IgD-negative memory B cell (primary cell): ENCODE data around the gene PLPP4. TPM values are rescaled to one million over a fixed set of nuclear protein-coding genes. Genes with fewer than 3 reads are reported as not detected.

Experiments used
- H3K27ac Mint-ChIP-seq, 3 donors: one replicate each; pipeline ENCODE4 v1.8.0; 2020 to 2022; ENCODE audit warnings: mild to moderate bottlenecking in 3 of 3, mixed read lengths in 3 of 3, moderate library complexity in 1 of 3
- H3K27me3 Mint-ChIP-seq: one replicate; pipeline ENCODE4 v1.8.0; 2021; ENCODE audit warnings: mixed read lengths
- H3K36me3 Mint-ChIP-seq: one replicate; pipeline ENCODE4 v1.8.0; 2020; ENCODE audit warnings: mild to moderate bottlenecking, mixed read lengths
- H3K4me1 Mint-ChIP-seq, 3 donors: one replicate each; pipeline ENCODE4 v1.8.0; 2020 to 2022; ENCODE audit warnings: mixed read lengths in 3 of 3, mild to moderate bottlenecking in 1 of 3
- H3K4me3 Mint-ChIP-seq, 4 donors: one replicate each; pipeline ENCODE4 v1.8.0; 2020 to 2022; ENCODE audit warnings: mild to moderate bottlenecking in 4 of 4, mixed read lengths in 4 of 4, moderate library complexity in 3 of 4
- H3K9me3 Mint-ChIP-seq, 3 donors: one replicate each; pipeline ENCODE4 v1.8.0; 2020 to 2021; ENCODE audit warnings: mixed read lengths in 3 of 3, mild to moderate bottlenecking in 1 of 3
- polyA plus RNA-seq: library from polyadenylated mRNA; unstranded; fragments of 300-500 nt; fragmentation: Illumina TruSeq; gene quantifications from one replicate; pipeline ENCODE4 v1.2.3, GENCODE V29; 2021

PLPP4 gene
- polyA plus RNA-seq, 1 donor from 2014 or later = not detected

DNA sequence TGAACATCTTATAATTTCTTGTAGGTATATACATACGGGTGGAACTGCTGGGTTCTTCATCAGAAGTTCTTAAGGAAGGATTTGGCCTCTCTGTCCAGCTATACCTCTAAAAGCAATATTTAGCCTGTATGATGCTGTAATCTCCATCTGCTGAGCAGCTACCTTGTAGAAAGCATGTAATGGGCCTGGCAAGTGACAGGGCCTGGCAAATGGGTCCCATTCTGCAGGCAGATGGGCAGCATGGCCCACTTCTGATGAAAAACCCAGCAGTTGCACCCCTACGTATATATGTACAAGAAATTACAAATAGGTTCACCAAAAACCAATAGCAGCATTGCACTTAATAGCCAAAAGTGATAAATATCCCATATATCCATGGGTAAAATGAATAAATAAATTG, 9.0 kb downstream of the PLPP4 start:
- H3K4me1 Mint-ChIP-seq = no peaks in the 10 kb centered on the region
- H3K9me3 Mint-ChIP-seq = peaks cover 0 to 6% (median 4%) of the 10 kb centered on the region in 3 donors
- peaks cover 3% of the 10 kb centered on the region for H3K27me3 Mint-ChIP-seq
- no peak overlapping the region for H3K4me3 Mint-ChIP-seq
- no peak overlapping the region for H3K27ac Mint-ChIP-seq
- no peaks in the 10 kb centered on the region for H3K36me3 Mint-ChIP-seq

DNA sequence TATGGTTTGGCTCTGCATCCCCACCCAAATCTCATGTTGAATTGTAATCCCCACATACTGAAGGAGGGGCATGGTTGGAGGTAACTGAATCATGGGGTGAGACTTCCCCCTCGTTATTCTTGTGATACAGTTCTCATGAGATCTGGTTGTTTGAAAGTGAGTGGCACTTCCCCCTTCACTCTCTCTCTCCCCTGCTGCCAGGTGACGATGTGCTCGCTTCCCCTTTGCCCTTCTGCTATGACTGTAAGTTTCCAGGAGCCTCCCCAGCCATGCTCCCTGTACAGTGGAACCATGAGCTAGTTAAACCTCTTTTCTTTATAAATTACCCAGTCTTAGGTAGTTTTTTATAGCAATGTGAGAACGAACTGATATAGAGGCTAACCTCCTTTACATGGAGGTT, 16.6 kb downstream of the PLPP4 start:
- no peak overlapping the region for H3K4me3 Mint-ChIP-seq
- H3K36me3 Mint-ChIP-seq = peaks cover 2% of the 10 kb centered on the region
- H3K27ac Mint-ChIP-seq = no peak overlapping the region
- peaks cover 4 to 10% (median 9%) of the 10 kb centered on the region in 3 donors for H3K9me3 Mint-ChIP-seq
- peaks cover 4% of the 10 kb centered on the region for H3K27me3 Mint-ChIP-seq
- no peaks in the 10 kb centered on the region for H3K4me1 Mint-ChIP-seq

DNA sequence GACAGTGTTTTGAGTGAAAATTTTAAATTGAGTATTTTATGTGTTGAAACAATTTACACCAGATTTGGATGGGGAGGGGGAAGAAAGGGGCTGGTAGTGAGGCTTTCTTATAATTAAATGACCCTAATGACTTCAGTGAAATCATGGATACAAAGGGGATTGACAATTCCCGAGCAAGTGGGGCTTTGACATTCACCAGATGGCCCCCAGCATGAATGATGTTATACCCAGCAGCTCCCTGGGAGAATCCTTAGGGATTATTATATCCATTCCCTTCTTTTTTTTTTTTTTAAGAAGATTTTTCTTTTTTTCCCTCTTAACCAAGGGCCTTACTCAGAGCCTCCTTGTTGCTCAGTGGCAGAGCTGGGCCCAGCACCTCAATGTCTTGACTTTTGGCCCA, 17.9 kb downstream of the PLPP4 start:
- Mint-ChIP-seq H3K9me3 (peaks cover 4 to 10% (median 6%) of the 10 kb centered on the region in 3 donors), H3K27ac (no peak overlapping the region), H3K36me3 (peaks cover 2% of the 10 kb centered on the region), H3K4me3 (no peak overlapping the region), H3K27me3 (peaks cover 4% of the 10 kb centered on the region), H3K4me1 (no peaks in the 10 kb centered on the region)

DNA sequence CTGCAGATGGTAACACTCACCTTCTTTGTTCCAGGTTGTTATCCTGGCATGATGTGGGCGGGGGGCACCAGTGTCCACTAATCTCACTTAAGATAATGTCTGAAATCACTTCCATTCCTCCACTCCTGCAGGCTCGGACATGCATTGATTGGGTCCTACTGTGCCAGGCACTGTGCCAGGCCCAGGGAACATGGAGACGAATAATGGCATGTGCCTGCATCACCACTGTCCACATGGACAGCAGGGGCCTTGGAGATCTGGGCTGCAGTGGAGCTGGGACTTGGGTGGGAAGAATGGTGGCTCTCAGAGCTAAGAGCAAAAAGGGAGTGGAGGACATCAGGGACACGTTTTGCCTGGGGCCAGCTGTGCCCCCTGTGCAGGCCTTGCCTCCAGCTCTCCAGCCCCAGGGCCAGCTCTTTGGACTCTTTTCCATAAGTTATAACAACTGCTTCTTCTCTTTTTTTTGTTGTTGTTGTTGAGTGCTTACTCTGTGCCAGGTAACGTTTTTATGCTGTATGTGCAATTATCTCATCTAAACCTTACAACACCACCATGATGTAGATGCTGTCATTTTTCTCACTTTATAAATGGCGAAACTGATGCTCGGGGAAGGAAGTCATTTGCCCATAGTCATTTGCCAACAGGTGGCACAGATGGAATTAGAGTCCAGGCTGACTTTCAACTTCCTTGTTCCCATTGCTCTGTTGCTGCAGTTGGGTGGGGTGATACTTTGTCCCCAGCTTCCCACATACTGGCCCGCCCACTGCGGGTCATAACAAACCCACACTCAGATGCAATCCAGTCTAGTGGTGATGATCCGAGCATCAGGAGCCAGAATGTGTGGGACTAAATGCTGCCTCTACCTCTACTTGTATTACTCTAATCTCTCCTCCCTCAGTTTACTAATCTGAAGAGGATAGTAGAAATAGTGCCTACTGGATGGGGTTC, 19.1 kb downstream of the PLPP4 start:
- Mint-ChIP-seq H3K27me3 (peaks cover 4% of the 10 kb centered on the region), H3K36me3 (peaks cover 2% of the 10 kb centered on the region), H3K27ac (no peak overlapping the region), H3K9me3 (peaks cover 4 to 10% (median 5%) of the 10 kb centered on the region in 3 donors), H3K4me3 (no peak overlapping the region), H3K4me1 (no peaks in the 10 kb centered on the region)

DNA sequence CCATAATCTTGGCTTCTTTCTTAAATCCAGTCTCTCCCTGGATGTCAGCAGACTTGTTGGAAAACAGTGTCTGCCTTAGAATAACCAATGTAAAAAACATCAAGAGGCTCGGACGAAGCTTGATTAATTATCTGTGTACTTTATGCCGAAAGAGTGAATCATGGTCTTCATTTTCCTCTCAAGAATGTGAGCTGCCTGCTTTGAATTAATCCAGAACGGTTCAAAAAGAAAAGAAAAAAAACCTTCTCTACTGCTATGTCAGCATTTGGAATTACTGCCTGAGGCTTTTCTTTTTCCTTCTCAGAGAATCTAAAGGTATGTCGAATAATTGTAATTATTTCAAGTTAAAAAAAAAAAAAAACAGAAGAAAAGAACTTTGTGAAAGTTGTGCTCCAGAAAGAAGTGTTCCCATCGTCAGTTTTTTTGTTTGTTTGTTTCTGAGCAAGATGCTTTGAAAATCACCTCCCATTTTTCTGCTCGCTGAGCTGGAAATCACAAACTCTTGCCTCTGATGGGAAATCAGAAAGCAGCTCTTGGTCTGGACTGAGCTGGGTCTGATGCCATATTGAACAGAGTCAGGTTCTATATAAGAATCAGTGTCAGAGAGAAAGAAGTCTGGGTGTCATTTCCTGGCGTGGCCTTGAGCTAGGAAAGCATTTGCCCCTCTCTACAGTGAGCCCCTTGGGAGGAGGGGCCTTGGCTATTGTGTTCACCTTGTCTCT, 20.2 kb downstream of the PLPP4 start:
- peaks cover 4 to 13% (median 6%) of the 10 kb centered on the region in 3 donors for H3K9me3 Mint-ChIP-seq
- peaks cover 2% of the 10 kb centered on the region for H3K36me3 Mint-ChIP-seq
- H3K4me3 Mint-ChIP-seq = no peak overlapping the region
- no peak overlapping the region for H3K27ac Mint-ChIP-seq
- H3K4me1 Mint-ChIP-seq = no peaks in the 10 kb centered on the region
- peaks cover 6% of the 10 kb centered on the region for H3K27me3 Mint-ChIP-seq

DNA sequence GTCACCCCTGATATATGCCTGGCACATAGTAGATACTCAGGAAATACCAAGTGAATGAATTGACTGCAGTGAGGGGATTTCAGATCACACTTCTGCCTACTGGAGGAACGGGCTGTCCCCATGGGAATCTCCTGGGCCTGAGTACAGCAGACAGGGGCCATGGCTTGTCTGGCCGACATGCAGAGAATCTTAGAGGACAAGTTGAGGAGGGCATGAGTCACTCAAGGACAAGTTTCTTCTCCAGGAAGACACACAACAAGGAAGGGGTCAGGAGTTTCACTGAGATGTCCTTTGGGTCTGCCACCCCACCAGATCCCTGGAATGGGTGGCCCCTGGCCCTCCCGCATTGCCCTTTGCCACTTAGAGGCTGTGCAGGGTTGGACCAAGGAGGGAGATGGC, 20.7 kb downstream of the PLPP4 start:
- no peak overlapping the region for H3K4me3 Mint-ChIP-seq
- H3K27ac Mint-ChIP-seq = no peak overlapping the region
- H3K4me1 Mint-ChIP-seq = no peaks in the 10 kb centered on the region
- H3K9me3 Mint-ChIP-seq = peaks cover 4 to 13% (median 4%) of the 10 kb centered on the region in 3 donors
- peaks cover 2% of the 10 kb centered on the region for H3K36me3 Mint-ChIP-seq
- peaks cover 6% of the 10 kb centered on the region for H3K27me3 Mint-ChIP-seq

DNA sequence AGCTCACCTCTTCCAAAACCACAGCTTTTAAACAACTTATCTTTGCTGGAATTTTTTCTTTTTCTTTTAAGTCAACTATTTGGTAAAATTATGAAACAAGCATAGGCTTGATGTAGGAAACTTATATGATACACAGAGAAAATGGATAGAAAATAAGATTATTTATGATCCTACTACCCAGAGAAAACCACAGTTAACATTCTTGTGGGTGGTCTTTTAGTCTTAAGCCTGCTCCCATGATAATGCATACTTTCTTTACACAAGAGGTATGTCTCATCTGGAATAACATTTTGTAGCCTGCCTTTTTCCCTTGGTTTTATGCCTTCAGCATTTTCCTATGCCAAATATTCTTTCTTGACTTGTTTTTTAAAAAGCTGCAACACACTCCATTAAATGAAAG, 21.4 kb downstream of the PLPP4 start:
- H3K4me1 Mint-ChIP-seq = no peaks in the 10 kb centered on the region
- no peak overlapping the region for H3K4me3 Mint-ChIP-seq
- peaks cover 2% of the 10 kb centered on the region for H3K36me3 Mint-ChIP-seq
- H3K27me3 Mint-ChIP-seq = peaks cover 6% of the 10 kb centered on the region
- no peak overlapping the region for H3K27ac Mint-ChIP-seq
- peaks cover 2 to 13% (median 4%) of the 10 kb centered on the region in 3 donors for H3K9me3 Mint-ChIP-seq

DNA sequence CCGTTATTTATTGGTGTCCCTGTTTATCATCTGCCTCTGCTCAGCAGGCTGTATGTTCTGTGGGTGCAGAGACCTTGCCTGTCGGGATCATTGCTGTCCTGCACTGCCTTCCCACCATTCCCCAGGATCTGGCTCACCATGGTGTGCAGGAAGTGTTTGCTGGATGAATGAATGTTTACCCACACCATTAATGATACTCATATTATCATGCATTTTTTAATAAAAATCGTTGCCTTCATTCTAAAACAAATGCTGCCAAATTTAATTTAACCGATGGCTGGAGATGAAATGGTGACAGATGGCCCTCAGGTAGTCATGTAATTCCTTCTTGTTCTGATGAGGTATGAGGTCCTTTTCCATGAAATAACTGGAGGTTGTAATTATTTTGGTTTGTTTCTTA, 22.5 kb downstream of the PLPP4 start:
- Mint-ChIP-seq H3K27ac (no peak overlapping the region), H3K4me1 (no peaks in the 10 kb centered on the region), H3K4me3 (no peak overlapping the region), H3K36me3 (no peaks in the 10 kb centered on the region), H3K27me3 (peaks cover 6% of the 10 kb centered on the region), H3K9me3 (peaks cover 2 to 13% (median 4%) of the 10 kb centered on the region in 3 donors)

DNA sequence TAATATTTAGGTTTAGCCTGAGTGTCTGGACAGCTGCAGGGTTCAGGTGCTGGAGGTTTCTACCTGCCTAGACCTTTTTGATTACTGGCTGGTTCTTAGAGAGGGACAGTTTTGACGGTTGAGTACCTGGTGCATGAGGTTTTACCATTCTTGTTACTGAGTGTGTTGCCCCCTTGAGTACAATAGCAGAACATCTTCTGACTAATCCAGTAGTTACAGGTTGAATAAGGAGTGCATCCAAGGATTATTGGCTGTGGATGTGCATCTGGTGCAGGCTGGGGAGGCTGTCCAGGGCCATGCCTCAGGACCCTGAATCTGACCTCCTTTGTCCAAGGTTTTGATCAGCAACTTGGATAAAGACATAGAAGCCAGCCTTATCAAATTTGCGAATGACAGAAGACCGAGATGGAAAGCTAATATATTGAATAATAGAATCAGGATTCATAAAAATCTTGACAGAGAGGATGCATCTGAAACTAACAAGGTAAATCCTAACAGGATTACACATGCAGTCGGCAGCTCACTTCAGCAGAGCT, 23.1 kb downstream of the PLPP4 start:
- peaks cover 6% of the 10 kb centered on the region for H3K27me3 Mint-ChIP-seq
- peaks cover 2 to 13% (median 4%) of the 10 kb centered on the region in 3 donors for H3K9me3 Mint-ChIP-seq
- no peaks in the 10 kb centered on the region for H3K4me1 Mint-ChIP-seq
- no peak overlapping the region for H3K27ac Mint-ChIP-seq
- H3K36me3 Mint-ChIP-seq = no peaks in the 10 kb centered on the region
- no peak overlapping the region for H3K4me3 Mint-ChIP-seq

DNA sequence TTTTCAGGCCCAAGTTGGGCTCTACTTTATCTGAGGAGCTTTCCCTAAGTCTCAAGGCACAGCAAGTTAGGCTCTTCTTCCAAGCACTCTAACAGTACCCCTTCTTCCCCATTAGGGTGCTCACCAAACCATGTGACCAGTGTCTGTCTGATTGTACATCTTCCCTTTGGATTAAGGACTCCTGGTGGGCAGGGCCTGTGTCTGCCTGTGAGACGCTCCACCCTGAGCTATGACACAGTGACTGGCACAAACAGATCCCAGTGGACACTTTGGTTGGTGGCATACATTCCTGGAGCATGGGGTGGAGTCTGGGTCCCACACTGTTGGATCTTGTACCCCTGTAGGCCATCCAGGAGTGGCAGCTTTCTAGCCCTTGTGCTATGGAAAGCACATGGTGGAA, 23.8 kb downstream of the PLPP4 start:
- no peak overlapping the region for H3K4me3 Mint-ChIP-seq
- peaks cover 6% of the 10 kb centered on the region for H3K27me3 Mint-ChIP-seq
- H3K9me3 Mint-ChIP-seq = peaks cover 2 to 13% (median 4%) of the 10 kb centered on the region in 3 donors
- H3K36me3 Mint-ChIP-seq = no peaks in the 10 kb centered on the region
- no peak overlapping the region for H3K27ac Mint-ChIP-seq
- no peaks in the 10 kb centered on the region for H3K4me1 Mint-ChIP-seq

DNA sequence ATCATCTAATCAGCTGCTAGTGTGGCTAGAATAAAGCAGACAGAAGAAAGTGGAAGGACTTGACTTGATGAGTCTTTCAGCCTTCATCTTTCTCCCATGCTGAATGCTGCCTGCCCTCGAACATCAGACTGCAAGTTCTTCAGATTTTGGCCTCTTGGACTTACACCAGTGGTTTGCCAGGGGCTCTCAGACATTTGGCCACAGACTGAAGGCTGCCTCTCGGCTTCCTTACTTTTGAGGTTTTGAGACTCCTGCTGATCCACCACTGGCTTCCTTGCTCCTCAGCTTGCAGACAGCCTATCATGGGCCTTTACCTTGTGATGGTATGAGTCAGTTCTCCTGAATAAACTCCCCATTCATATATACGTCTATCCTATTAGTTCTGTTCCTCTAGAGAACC, 26.0 kb downstream of the PLPP4 start:
- Mint-ChIP-seq H3K27me3 (peaks cover 5% of the 10 kb centered on the region), H3K36me3 (no peaks in the 10 kb centered on the region), H3K4me1 (no peaks in the 10 kb centered on the region), H3K27ac (no peak overlapping the region), H3K9me3 (peaks cover 0 to 7% (median 4%) of the 10 kb centered on the region in 3 donors), H3K4me3 (no peak overlapping the region)

DNA sequence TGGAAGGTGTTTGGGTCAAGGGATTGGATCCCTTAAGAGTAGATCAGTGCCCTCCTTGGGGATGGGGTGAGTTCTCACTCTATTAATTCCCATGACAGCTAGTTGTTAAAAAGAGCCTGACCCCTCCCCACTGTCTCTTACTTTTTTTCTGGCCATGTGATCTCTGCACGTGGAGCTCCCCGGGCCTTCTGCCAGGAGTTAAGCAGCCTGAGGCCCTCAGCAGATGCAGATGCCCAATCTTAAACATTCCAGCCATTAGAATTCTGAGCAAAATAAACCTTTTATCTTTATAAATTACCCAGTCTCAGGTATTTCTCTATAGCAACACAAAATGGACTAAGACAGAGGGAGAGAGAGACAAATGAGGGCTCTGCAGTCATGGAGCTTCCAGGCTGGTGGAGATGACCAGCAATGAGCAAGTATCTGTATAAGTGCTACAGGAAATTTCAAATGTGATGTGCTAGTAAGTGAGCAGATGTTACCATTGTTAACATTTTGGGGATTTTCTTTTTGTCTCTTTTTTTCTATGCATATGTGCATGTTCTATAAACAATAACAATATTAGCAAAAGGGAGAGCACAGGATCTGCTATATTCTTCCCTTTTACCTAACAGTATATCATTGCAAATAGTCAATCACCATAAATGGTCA, 26.7 kb downstream of the PLPP4 start:
- Mint-ChIP-seq H3K4me3 (no peak overlapping the region), H3K36me3 (no peaks in the 10 kb centered on the region), H3K27ac (no peak overlapping the region), H3K27me3 (peaks cover 6% of the 10 kb centered on the region), H3K4me1 (no peaks in the 10 kb centered on the region), H3K9me3 (peaks cover 0 to 7% (median 4%) of the 10 kb centered on the region in 3 donors)

DNA sequence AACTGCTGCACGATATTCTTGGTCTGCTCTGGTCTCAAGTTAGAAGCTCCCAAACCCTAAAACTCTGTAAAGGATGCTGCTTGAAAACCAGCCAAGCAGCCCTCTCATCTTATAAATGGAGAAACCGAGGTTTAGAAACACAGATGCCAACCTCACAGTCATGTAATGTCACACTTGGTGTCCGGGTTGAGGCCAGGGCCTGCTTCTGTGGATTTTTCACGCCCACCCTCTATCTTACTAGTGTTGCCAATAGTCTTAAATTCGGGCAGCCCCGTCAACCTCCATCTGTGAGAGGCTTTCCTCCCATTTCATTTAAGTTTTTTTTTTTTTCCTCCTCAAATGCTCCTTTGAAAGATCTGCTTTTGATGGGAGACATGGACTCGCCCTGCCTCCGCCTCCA, 28.9 kb downstream of the PLPP4 start:
- Mint-ChIP-seq H3K27ac (no peak overlapping the region), H3K4me3 (no peak overlapping the region), H3K9me3 (peaks cover 0 to 5% (median 4%) of the 10 kb centered on the region in 3 donors), H3K27me3 (peaks cover 6% of the 10 kb centered on the region), H3K36me3 (no peaks in the 10 kb centered on the region), H3K4me1 (no peaks in the 10 kb centered on the region)

DNA sequence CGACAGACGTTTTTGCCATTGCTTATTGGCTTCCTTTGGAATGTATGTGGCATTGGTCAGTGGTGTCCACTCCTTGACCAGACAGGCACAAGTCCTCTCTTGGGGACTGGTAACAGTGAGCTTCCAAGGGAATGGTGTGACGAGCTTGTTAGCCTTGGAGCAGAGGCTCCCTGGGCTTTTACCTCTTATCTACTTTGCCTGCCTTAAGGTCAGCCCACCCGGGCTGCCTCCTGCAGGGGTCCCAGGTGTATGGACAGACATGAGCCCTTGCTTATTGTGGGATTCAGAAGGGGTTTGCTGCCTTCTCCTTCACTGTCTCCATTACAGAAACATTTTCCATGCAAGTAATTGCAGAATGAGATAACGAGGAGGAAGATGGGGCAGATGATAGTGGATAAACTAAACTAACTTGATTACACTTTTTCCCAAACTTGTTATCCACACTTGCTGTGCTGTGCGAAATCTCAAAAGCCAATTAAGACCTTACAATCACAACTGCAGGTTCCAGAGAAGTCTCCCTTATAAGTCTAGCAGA, 29.7 kb downstream of the PLPP4 start:
- Mint-ChIP-seq H3K27ac (no peak overlapping the region), H3K27me3 (peaks cover 6% of the 10 kb centered on the region), H3K9me3 (peaks cover 0 to 5% (median 4%) of the 10 kb centered on the region in 3 donors), H3K4me1 (no peaks in the 10 kb centered on the region), H3K36me3 (no peaks in the 10 kb centered on the region), H3K4me3 (no peak overlapping the region)
